GM12878 (cell line): ENCODE measurements around the gene EP300.

Experiments
- CEBPB ChIP-seq, 2 experiments: fragments of 150-350 bp in 1 of 2; IDR thresholded peaks; 2 replicates each; pipeline ENCODE4 v1.6.1; 2012 to 2014; ENCODE audit warnings: low read depth in 2 of 2, low read length in 2 of 2, borderline replicate concordance in 1 of 2, inconsistent platforms in 1 of 2
- CTCF ChIP-seq, 3 experiments: IDR thresholded peaks in 2 of 3; conservative IDR thresholded peaks in 1 of 3; 2 replicates each; pipeline ENCODE4 v1.5.1; 2011; ENCODE audit warnings: low read depth in 3 of 3, low read length in 3 of 3, mild to moderate bottlenecking in 3 of 3, control low read depth in 2 of 3, moderate library complexity in 2 of 3, inconsistent platforms in 1 of 3, mixed read lengths in 1 of 3; ENCODE audit not compliant: control insufficient read depth in 2 of 3, insufficient read depth in 1 of 3; ENCODE audit errors: extremely low read depth in 1 of 3
- HCFC1 ChIP-seq: fragments of 150-350 bp; IDR thresholded peaks from 2 replicates; pipeline ENCODE4 v1.6.1; 2014; ENCODE audit warnings: low read length
- JUND ChIP-seq: IDR thresholded peaks from 2 replicates; pipeline ENCODE4 v1.6.1; 2012; ENCODE audit warnings: low read depth, mild to moderate bottlenecking, low read length, improper control_type of control experiment, moderate library complexity
- NBN ChIP-seq: fragments of 450-650 bp; IDR thresholded peaks from 2 replicates; pipeline ENCODE4 v1.6.1; 2016
- PAX5 ChIP-seq: IDR thresholded peaks from 2 replicates; pipeline ENCODE4 v1.6.1; 2011; ENCODE audit warnings: low read depth, low read length, borderline replicate concordance
- POLR2A ChIP-seq: IDR thresholded peaks from 2 replicates; pipeline ENCODE4 v1.6.1; 2011; ENCODE audit warnings: low read depth, mild to moderate bottlenecking, low read length
- TAF1 ChIP-seq: IDR thresholded peaks from 2 replicates; pipeline ENCODE4 v1.6.1; 2011; ENCODE audit warnings: mild to moderate bottlenecking, low read depth, low read length, borderline replicate concordance
- USF1 ChIP-seq: IDR thresholded peaks from 2 replicates; pipeline ENCODE4 v1.6.1; 2011; ENCODE audit warnings: borderline replicate concordance, low read depth, mild to moderate bottlenecking, moderate library complexity, mixed read lengths, low read length; ENCODE audit not compliant: insufficient read depth; ENCODE audit errors: extremely low read length
- USF2 ChIP-seq: IDR thresholded peaks from 2 replicates; pipeline ENCODE4 v1.6.1; 2011; ENCODE audit warnings: low read depth, low read length, improper control_type of control experiment, borderline replicate concordance
- ZBTB33 ChIP-seq: fragments of 450-650 bp; IDR thresholded peaks from 2 replicates; pipeline ENCODE4 v1.6.1; 2017; ENCODE audit warnings: mild to moderate bottlenecking
- ZNF274 ChIP-seq: IDR thresholded peaks from one replicate; pipeline ENCODE4 v1.8.0; 2011; ENCODE audit not compliant: insufficient read length, insufficient read depth
- TF ChIP-seq, protein P1 (sequence below): IDR thresholded peaks from 2 replicates; pipeline ENCODE4 v1.6.1; 2012; ENCODE audit warnings: low read length, inconsistent platforms

- no peak for TF ChIP-seq HCFC1
- TF ChIP-seq ZNF274: no peak
- no peak for TF ChIP-seq USF1
- TF ChIP-seq CTCF (IDR thresholded peaks at IDR 0.05 in 2 of 3, conservative IDR thresholded peaks at IDR 0.05 in 1 of 3; ENCODE audit: control insufficient read depth in 2 of 3, extremely low read depth in 1 of 3, insufficient read depth in 1 of 3, low read depth in 3 of 3, low read length in 3 of 3): no peak
- TF ChIP-seq PAX5: no peak
- no peak for TF ChIP-seq NBN
- TF ChIP-seq POLR2A: peak; percentile 57
- no peak for TF ChIP-seq JUND
- TF ChIP-seq, protein P1, sequence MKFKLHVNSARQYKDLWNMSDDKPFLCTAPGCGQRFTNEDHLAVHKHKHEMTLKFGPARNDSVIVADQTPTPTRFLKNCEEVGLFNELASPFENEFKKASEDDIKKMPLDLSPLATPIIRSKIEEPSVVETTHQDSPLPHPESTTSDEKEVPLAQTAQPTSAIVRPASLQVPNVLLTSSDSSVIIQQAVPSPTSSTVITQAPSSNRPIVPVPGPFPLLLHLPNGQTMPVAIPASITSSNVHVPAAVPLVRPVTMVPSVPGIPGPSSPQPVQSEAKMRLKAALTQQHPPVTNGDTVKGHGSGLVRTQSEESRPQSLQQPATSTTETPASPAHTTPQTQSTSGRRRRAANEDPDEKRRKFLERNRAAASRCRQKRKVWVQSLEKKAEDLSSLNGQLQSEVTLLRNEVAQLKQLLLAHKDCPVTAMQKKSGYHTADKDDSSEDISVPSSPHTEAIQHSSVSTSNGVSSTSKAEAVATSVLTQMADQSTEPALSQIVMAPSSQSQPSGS: no peak
- TF ChIP-seq TAF1: no peak
- no peak for TF ChIP-seq USF2
- no peak for TF ChIP-seq CEBPB (IDR thresholded peaks at IDR 0.05; ENCODE audit: borderline replicate concordance in 1 of 2, low read depth in 2 of 2, low read length in 2 of 2)
- TF ChIP-seq ZBTB33: no peak
Observed at GRCh38 chr22:41177622-41178424, 85.4 kb downstream of the EP300 start.
